ENCODE measurements around the gene UGCG.

- no peak for TF ChIP-seq CTCF (conservative IDR thresholded peaks at IDR 0.05 in 1 of 2, IDR thresholded peaks at IDR 0.05 in 1 of 2; ENCODE audit: extremely low read depth in 1 of 2, insufficient read depth in 1 of 2, low read depth in 1 of 2, low read length in 2 of 2)
- no peak for TF ChIP-seq EZH2 (IDR thresholded peaks at IDR 0.05; ENCODE audit: borderline replicate concordance, low read length)
Observed at GRCh38 chr9:111925017-111925770, 28.6 kb downstream of the UGCG start.

All from mammary epithelial cell (primary cell).